Lower leg skin (tissue), 3 donors: ENCODE data around the gene GIN1.

Source experiments
- POLR2A ChIP-seq, 2 donors: fragments of 450-650 bp; IDR thresholded peaks; one replicate each; pipeline ENCODE4 v1.6.1; 2016 to 2017; ENCODE audit warnings: antibody characterized with exemption in 2 of 2, mild to moderate bottlenecking in 1 of 2, moderate library complexity in 1 of 2
- TF ChIP-seq, protein P1 (sequence below), 3 donors: fragments of 450-650 bp; IDR thresholded peaks; one replicate each; pipeline ENCODE4 v1.5.1; 2016; ENCODE audit warnings: antibody characterized with exemption in 3 of 3, mild to moderate bottlenecking in 3 of 3, moderate library complexity in 2 of 3

- TF ChIP-seq, protein P1, sequence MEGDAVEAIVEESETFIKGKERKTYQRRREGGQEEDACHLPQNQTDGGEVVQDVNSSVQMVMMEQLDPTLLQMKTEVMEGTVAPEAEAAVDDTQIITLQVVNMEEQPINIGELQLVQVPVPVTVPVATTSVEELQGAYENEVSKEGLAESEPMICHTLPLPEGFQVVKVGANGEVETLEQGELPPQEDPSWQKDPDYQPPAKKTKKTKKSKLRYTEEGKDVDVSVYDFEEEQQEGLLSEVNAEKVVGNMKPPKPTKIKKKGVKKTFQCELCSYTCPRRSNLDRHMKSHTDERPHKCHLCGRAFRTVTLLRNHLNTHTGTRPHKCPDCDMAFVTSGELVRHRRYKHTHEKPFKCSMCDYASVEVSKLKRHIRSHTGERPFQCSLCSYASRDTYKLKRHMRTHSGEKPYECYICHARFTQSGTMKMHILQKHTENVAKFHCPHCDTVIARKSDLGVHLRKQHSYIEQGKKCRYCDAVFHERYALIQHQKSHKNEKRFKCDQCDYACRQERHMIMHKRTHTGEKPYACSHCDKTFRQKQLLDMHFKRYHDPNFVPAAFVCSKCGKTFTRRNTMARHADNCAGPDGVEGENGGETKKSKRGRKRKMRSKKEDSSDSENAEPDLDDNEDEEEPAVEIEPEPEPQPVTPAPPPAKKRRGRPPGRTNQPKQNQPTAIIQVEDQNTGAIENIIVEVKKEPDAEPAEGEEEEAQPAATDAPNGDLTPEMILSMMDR (IDR thresholded peaks at IDR 0.05) = no peak
- TF ChIP-seq POLR2A (IDR thresholded peaks at IDR 0.05) = no peak
Measured at GRCh38 chr5:103119765-103120606, at the start of gene GIN1, which contains the start of gene PPIP5K2.
